Measurements from ENCODE around the gene ANKRD42. TPM values are rescaled to one million over a fixed set of nuclear protein-coding genes. Genes with fewer than 3 reads are reported as not detected.
"Not testable (repeated sequence)": the region's sequence is repeated elsewhere in the genome, so short reads cannot be mapped to it uniquely, and the experiment has no call there.

Gene ANKRD42
- total RNA-seq, 4 donors from 2014 or later: 3.6 to 27.2 (median 9.8) TPM

DNA sequence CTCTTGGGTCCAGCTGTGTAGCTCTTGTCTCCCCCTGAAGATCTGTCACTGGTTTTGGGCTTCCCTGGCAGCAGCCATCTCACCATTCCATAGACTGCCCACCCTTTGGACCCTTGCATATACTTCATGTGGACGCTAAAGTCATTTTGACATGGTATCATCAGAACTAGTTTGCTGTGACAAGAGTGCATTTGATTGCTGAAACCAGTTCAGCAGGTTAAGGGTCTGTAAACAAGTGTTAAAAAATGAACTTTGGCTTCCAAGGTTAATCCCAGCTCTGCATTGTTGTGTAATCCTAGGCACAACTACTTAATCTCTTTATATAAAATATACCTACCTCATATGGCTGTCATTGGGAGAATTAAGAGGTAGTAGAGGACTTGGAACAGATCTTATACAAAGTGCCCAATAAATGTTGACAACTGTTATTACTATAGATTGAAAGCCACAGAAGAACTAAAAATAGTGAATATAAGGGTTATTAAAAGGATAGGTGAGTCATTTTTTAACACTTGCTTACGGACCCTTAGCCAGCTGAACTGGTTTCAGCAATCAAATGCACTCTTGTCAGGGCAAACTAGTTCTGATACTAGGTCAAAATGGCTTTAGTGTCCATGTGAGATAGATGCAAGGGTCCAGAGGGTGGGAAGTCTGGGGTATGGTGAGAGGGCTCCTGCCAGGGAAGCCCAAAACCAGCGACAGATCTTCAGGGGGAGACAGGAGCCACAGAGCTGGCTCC is 63.3 kb downstream of the ANKRD42 start:
- Histone ChIP-seq H3K9me3 (no peaks in the 10 kb centered on the region), H3K36me3 (peaks cover 0 to 36% (median 0%) of the 10 kb centered on the region in 3 donors), H3K4me3 (no peak overlapping the region), H3K4me1 (peaks cover 0 to 8% (median 0%) of the 10 kb centered on the region in 4 donors), H3K27me3 (no peaks in the 10 kb centered on the region), H3K27ac (peak overlapping the region in 1 of 4 donors; percentile 41)
- TF ChIP-seq CTCF (IDR thresholded peaks at IDR 0.05) (no peak), POLR2A (IDR thresholded peaks at IDR 0.05) (no peak)
- DNase-seq: no peak

GRCh38 chr11:83257761-83258168 is 64.3 kb downstream of the ANKRD42 start:
- Histone ChIP-seq H3K4me1 (peaks cover 0 to 8% (median 0%) of the 10 kb centered on the region in 4 donors), H3K9me3 (no peaks in the 10 kb centered on the region), H3K27me3 (no peaks in the 10 kb centered on the region), H3K4me3 (no peak overlapping the region), H3K27ac (peak overlapping the region in 1 of 4 donors; percentile 6), H3K36me3 (peaks cover 0 to 37% (median 0%) of the 10 kb centered on the region in 3 donors)
- peak in 1 of 3 donors; percentile 59 for DNase-seq
- no peak for TF ChIP-seq CTCF (IDR thresholded peaks at IDR 0.05)
- no peak for TF ChIP-seq POLR2A (IDR thresholded peaks at IDR 0.05)

DNA sequence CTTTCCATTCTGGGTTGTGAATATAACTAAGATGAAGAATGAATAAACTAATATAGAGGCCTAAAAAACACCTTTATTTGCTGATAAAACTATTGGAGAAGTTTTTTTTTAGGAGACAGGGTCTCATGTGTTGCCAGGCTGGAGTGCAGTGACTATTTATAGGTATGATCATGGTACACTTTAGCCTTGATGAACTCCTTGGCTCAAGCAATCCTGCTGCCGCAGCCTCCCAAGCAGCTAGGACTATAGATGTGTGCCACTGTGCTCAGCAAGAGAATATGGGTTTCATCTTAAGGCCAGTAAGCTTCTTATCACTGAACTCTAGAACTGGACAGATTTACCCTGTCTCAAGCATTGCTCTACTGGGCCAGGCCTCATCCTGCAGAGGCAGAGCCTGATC is 66.0 kb downstream of the ANKRD42 start:
- TF ChIP-seq CTCF (IDR thresholded peaks at IDR 0.05) (no peak), POLR2A (IDR thresholded peaks at IDR 0.05) (no peak)

DNA sequence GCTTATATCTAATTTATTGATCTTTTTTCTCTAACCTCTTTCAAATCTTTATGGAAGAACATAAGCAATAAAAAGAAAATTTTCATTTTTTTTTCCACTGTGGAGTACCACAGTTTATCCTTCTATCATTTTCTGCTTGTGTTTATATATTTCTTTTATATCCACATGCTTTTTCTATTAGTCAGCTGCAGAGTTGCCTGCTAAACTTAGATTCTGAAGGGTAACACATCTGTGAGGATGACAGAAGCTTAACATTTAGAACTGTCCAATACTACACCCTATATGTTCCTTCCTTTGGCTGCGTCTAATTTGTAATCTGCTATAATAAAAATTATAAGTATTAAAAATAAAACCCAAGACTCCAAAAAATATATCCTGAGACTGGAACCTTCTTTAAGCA is 71.8 kb downstream of the ANKRD42 start:
- H3K27ac ChIP-seq: no peak overlapping the region
- H3K27me3 ChIP-seq: no peaks in the 10 kb centered on the region
- TF ChIP-seq POLR2A (IDR thresholded peaks at IDR 0.05): no peak
- TF ChIP-seq CTCF (IDR thresholded peaks at IDR 0.05): no peak
- no peaks in the 10 kb centered on the region for H3K4me1 ChIP-seq
- H3K9me3 ChIP-seq: no peaks in the 10 kb centered on the region
- no peak overlapping the region for H3K4me3 ChIP-seq
- peaks cover 0 to 67% (median 0%) of the 10 kb centered on the region in 3 donors for H3K36me3 ChIP-seq
- DNase-seq: no peak

More for the DNA sequence above, 66.0 kb downstream of the ANKRD42 start:
- Histone ChIP-seq H3K4me3 (no peak overlapping the region), H3K27ac (no peak overlapping the region), H3K27me3 (no peaks in the 10 kb centered on the region), H3K4me1 (peaks cover 0 to 8% (median 0%) of the 10 kb centered on the region in 4 donors), H3K9me3 (no peaks in the 10 kb centered on the region), H3K36me3 (peaks cover 0 to 51% (median 0%) of the 10 kb centered on the region in 3 donors)
- DNase-seq: no peak

DNA sequence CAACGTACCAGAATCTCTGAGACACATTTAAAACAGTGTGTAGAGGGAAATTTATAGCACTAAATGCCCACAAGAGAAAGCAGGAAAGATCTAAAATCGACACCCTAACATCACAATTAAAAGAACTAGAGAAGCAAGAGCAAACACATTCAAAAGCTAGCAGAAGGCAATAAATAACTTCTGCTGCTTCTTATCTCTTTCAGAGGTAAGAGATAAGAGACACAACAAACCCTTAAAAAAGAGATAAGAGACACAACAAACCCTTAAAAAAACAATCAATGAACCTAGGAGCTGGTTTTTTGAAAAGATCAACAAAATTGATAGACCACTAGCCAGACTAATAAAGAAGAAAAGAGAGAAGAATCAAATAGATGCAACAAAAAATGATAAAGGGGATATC is 75.6 kb downstream of the ANKRD42 start:
- not testable (repeated sequence) for H3K27ac ChIP-seq, H3K27me3 ChIP-seq, DNase-seq, H3K4me1 ChIP-seq, H3K4me3 ChIP-seq, H3K9me3 ChIP-seq
- H3K36me3 ChIP-seq: peaks cover 0 to 79% (median 0%) of the 10 kb centered on the region in 3 donors

GRCh38 chr11:83271734-83272133 is 78.2 kb downstream of the ANKRD42 start:
- not testable (repeated sequence) for H3K4me1 ChIP-seq, H3K9me3 ChIP-seq, H3K4me3 ChIP-seq, H3K27me3 ChIP-seq, H3K27ac ChIP-seq, DNase-seq
- peaks cover 0 to 81% (median 0%) of the 10 kb centered on the region in 3 donors for H3K36me3 ChIP-seq
